GM12874 (cell line): ENCODE measurements around the gene CDH18.

Experiments
- TF ChIP-seq, protein P1 (sequence below): IDR thresholded peaks from 2 replicates; pipeline ENCODE4 v1.5.1; 2011; ENCODE audit warnings: low read depth, mild to moderate bottlenecking, control low read depth, low read length, moderate library complexity; ENCODE audit not compliant: insufficient read depth

The CDH18 gene

GRCh38 chr5:19978476-19978875 is 9.5 kb downstream of the CDH18 start:
- TF ChIP-seq, protein P1, sequence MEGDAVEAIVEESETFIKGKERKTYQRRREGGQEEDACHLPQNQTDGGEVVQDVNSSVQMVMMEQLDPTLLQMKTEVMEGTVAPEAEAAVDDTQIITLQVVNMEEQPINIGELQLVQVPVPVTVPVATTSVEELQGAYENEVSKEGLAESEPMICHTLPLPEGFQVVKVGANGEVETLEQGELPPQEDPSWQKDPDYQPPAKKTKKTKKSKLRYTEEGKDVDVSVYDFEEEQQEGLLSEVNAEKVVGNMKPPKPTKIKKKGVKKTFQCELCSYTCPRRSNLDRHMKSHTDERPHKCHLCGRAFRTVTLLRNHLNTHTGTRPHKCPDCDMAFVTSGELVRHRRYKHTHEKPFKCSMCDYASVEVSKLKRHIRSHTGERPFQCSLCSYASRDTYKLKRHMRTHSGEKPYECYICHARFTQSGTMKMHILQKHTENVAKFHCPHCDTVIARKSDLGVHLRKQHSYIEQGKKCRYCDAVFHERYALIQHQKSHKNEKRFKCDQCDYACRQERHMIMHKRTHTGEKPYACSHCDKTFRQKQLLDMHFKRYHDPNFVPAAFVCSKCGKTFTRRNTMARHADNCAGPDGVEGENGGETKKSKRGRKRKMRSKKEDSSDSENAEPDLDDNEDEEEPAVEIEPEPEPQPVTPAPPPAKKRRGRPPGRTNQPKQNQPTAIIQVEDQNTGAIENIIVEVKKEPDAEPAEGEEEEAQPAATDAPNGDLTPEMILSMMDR: no peak

DNA sequence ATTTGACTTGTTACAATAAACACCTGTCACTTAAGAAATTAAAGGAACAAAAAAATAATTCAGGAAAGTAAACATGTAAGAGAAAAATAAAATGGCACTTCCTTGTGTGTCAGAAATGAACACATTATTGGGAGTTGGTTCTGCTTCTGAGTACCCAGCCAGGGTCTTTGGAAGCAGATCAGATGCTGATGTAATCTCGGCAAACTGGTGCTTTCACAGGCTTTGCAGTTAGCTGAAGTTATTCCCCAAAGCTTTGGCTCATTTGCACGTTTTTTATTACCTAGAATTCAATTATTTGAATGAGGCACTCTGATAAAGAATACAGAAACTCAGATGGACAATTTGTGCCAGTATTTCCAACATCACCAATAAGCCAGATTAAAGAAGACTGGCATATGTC is 10.9 kb downstream of the CDH18 start:
- TF ChIP-seq, protein P1: no peak

GRCh38 chr5:19975795-19976194 is 12.2 kb downstream of the CDH18 start:
- TF ChIP-seq, protein P1: no peak

GRCh38 chr5:19960451-19960850 is 27.5 kb downstream of the CDH18 start:
- TF ChIP-seq, protein P1: no peak

- TF ChIP-seq, protein P1: no peak
These were observed 28.1 kb downstream of the CDH18 start for GRCh38 chr5:19959830-19960384.

DNA sequence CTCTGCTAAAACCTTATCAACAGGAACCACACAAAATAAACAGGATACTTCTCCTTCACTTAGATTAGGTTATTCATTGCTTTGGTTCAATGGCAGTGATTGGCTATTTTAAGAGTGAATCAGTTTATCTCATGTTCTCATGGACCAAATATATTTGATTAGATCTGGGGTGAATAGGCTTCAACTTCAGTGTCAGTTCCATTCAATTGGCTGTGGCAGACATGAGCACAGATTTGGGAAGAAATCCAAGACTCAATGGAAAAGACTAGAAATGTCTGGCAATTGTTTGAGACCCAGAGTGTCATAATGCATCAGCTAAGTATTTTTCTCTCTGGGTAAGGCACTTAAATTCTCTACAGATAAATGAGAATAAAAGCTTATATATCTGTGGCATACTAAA is 37.1 kb downstream of the CDH18 start:
- TF ChIP-seq, protein P1: no peak

- TF ChIP-seq, protein P1: no peak
These were observed 47.8 kb downstream of the CDH18 start for GRCh38 chr5:19940192-19940591.
